Glomerular visceral epithelial cell (primary cell): ENCODE data around the gene SMYD3.
"Not testable (repeated sequence)": the region's sequence is repeated elsewhere in the genome, so short reads cannot be mapped to it uniquely, and the experiment has no call there.

ENCODE experiments used
- DNase-seq: peaks from one replicate; pipeline ENCODE4 v3.0.0-alpha.2; 2016; ENCODE audit errors: extremely low spot score

The SMYD3 gene

DNA sequence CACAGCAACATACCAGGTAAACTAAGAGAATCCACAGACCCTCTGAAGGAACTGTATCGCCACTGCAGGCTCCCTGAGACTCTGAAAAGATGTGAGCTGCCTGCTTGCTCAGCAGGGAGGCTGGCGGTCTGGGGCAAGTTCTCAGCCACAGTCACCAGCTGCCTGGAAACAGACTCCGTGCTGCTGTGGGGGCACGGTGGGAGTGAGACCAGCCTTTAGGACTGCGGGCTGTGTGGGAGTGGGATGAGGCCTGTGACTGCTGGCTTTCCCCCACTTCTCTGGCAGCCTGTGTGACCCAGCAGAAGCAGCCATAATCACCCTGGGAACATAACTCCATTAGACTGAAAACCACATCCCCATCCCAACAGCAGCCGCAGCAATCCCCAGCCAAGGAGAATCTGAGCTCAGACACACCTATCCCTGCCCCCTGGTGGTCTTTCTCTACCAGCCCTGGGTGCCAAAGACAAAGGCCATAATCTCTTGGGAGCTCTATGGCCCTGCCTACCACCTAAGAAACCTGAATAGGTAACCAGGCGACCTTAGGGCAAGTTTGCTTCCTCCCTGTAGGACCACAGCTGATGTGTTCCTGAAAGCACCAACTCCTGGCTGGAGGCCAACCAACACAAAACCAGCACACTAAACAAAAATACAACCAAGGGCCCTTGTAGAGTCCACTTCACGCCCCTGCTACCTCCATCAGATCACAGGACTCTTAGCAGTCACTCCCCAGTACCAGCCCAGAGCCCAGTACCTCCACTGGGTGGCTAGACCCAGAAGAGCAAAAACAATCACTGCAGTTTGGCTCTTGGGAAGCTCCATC lies 151.5 kb downstream of the SMYD3 start:
- DNase-seq: peak; percentile 43

DNA sequence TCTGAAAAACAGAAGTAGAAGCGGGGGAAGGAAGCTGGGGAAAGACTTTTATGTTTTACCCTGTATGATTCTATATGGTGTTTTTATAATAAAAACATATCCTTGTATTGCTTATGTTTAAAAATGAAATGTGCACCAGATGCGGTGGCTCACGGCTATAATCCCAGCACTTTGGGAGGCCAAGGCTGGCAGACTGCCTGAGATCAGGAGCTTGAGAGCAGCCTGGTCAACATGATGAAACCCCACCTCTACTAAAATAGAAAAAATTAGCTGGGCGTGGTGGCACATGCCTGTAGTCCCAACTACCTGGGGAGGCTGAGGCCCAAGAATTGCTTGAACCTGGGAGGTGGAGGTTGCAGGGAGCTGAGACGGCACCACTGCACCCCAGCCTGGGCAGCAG lies 155.4 kb downstream of the SMYD3 start:
- DNase-seq: no peak

DNA sequence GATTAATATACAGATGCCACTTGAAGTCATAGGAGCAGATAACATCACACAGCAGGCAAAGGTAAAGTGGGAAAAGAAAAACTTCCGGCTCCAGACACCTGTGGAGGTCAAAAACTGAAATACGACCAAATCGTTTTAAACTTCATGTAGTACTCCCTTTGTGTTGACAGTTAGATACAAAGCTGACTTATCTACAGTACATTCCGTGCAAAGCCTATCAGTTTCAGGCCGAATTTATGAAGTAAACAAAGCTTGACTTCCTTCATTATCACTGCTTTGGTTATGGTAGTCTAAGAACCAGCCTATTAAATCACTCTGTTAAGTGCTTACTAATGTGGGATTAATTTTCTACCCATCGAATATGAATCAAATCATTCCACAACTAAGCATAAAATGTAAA lies 156.3 kb downstream of the SMYD3 start:
- no peak for DNase-seq

DNA sequence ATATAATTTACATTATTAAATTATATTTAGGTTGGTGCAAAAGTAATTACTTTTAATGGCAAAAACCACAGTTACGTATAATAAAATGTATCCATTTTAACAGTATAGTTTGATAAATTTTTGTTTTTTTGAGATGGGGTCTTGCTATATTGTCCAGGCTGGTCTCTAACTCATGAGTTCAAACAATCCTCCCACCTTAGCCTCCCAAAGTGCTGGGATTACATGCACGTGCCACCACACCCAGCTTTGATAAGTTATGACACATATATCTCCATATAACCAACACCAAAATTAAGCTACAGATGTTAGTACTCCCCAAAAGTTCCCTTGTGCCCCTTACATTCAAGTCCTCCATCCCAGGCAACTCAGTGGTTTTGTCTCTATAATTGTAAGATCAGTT lies 163.1 kb downstream of the SMYD3 start:
- no peak for DNase-seq

DNA sequence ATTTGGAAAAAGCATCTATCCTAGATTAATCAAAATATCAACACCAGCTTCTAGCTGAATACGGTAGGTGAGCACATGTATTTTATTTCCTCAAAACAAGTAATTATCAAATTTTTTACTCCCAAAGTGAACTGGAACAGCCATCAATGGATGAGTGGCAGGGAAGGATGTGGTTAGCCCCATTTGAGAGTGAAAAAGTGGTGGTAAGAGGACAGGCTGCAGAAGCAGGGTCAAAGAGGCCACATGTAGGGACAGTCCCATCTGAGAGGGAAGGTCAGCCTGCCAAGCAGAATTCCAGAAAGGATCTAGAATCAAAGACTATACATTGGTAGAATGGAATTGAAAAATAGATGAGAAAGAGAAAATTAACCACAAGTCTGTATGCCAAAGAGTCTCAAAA lies 163.8 kb downstream of the SMYD3 start:
- no peak for DNase-seq

DNA sequence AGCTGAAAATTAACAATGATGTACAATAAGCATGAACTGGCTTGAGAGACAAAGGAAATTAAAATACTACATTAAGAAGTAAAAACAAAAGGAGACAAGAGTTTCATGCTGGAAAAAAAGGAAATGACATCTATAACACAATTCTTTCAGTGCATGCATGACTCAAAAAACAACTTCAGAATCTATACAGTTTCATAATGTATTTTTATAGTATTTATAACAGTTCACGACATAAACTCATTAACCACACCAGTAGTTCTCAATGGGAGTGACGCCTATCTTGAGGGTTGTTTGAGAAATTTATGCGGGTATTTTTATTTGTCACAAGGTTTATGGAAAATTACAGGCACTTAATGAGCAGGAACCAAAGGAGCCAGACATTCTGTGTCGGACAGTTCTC lies 168.5 kb downstream of the SMYD3 start:
- DNase-seq: no peak

DNA sequence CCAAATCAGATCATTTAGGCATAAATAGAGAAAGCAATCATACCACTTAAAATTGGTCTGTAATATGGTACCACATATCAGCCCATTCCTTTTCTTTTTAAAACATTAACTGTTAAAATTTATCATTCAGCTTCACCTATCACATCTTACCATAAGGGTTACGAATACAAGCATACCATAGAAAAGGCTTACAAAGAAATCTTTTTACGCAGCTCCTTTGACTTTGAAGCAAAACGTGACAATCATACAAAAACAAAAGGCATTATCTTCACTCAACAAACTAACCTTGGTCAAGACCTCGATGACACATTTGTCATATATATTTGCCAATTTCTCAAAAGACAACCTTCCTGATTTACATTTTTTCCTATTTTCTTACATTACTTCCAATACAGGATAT lies 169.0 kb downstream of the SMYD3 start:
- DNase-seq: no peak

DNA sequence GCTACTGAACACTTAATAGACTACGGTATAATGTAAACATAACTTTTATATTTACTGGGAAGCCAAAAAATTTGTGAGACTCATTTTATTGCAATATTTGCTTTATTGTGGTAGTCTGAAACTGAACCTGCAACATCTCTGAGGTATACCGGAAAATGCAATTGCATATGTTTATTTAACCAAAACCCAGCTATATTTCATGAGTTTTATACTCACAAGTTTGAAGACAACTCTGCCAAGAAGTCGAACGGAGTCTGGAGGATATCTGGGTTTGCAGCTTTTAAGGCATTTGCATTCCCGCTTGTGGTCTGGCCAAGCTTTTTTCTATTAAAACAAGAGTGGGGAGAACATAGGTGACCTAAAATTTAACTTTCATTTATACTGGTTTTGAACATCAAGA lies 171.9 kb downstream of the SMYD3 start:
- DNase-seq: no peak

DNA sequence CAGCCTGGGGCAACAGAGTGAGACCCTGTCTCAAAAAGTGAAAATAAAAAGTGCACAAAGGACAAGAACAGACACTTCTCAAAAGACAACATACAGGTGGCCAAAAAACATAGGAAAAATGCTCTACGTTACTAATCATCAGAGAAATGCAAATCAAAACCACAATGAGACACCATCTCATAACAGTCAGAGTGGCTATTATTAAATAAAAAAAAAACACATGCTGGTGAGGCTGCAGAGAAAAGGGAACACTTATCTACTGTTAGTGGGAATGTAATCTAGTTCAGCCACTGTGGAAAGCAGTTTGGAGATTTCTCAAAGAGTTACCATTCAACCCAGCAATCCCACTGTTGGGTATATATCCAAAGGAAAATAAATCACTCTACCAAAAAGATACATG lies 173.2 kb downstream of the SMYD3 start:
- no peak for DNase-seq

DNA sequence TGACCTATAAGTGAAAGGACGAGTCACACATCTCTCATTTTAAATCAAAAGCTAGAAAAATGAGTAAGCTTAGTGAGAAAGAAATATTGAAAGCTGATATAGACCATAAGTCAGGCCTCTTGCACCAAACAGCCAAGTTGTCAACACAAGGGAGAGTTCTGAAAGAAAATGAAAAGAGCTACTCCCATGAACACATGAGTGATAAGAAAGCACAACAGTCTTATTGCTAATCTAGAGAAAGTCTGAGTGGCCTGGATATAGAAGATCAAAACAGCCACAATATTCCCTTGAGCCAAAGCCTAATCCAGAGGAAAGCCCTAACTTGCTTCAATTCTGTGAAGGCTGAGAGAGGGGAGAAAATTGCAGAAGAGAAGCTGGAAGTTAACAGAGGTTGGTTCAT lies 175.0 kb downstream of the SMYD3 start:
- DNase-seq: no peak

DNA sequence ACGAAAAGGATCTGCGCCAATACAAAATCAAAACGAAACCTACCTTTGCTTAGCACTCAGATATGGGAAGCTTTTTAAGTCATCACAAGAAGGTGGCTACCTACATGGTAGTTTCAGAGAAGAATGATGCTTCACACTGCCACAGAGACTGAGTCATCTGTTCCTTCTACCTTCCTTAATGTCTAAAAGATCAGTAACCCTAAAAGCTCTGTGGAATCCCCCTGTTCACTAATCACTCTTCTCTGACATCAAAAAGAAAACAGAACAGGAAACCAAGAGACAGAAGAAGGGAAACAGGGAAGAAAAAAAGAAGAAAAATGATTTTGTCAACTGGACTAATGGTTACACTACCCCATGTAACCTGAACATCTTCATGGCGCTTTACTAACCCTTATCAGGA lies 177.2 kb downstream of the SMYD3 start:
- no peak for DNase-seq

DNA sequence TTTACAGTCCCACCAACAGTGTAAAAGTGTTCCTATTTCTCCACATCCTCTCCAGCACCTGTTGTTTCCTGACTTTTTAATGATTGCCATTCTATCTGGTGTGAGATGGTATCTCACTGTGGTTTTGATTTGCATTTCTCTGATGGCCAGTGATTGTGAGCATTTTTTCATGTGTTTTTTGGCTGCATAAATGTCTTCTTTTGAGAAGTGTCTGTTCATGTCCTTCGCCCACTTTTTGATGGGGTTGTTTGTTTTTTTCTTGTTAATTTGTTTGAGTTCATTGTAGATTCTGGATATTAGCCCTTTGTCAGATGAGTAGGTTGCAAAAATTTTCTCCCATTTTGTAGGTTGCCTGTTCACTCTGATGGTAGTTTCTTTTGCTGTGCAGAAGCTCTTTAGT lies 177.8 kb downstream of the SMYD3 start:
- DNase-seq: not testable (repeated sequence)

DNA sequence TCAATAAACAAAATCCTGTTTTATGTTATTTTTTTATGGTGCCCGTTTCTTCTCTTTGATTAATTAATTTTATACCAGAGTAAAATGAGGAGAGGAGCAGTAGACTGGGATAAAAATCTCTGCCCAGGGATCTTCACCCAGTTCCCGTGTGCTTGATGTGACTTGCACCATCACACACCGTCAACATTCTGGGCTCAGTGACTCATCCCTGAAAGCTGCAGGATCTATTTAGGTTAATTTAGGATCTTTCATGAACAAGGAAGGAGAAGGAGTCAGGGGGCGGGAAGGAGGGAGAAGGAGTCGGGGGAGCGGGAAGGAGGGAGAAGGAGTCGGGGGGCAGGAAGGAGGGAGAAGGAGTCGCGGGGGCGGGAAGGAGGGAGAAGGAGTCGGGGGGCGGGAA lies 182.4 kb downstream of the SMYD3 start:
- DNase-seq: peak; percentile 48

DNA sequence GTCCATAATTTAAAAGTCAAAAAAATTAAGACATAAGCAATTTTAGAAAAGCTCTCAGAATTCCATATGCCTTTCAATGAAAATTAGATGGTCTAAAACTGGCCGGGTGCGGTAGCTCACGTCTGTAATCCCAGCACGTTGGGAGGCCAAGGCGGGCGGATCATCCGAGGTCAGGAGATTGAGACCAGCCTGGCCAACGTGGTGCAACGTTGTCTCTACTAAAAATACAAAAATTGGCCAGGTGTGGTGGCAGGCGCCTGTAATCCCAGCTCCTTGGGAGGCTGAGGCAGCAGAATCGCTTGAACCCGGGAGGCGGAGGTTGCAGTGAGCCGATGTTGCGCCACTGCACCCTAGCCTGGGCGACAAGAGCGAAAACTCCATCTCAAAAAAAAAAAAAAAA lies 183.0 kb downstream of the SMYD3 start:
- DNase-seq: not testable (repeated sequence)

DNA sequence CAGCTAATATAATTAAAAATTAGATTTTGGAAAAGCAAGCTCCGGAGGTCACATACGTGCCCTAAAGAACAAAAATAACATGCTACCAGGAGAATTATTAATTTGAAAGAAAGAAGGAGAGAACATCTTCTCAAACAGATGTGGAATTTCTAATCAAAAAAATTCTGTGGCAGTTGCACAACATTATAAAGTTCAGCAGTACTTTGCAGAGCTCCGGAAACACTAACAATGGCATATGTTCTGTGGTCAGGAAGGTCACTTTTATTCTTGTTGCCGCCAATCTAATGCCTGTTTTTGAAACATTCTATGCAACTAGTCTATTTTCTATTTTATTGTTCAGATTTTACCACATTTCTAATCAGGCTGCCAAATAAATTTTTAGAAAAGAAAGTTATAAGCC lies 186.8 kb downstream of the SMYD3 start:
- DNase-seq: no peak

DNA sequence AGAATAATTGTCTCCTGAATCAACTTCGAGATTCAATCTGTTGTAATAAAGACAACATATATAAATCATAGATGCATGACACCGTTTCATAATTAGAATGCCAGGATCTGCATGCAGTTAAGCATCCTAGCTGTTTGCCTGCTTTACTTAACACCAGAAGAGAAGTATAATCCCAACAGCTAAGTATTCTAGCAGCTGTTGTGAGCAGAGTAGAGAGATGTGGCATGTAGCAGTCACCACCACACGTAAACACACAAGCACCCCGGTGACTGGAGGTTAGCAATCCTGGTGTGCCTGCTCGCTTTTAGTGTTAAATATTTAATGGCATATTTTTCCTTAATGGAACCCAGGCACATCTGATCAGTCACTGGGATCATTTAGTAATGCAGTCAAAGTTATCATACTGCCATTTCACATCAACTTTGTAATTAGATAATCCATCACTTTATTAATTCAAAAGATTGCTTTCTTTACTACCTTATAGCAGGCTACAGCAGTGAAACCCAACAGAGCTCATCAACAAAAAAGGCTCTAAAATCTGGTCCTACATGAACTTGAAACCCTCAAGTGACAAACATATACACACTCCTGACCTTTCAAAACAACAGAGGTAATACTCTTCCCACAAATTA lies 187.9 kb downstream of the SMYD3 start:
- DNase-seq: no peak

DNA sequence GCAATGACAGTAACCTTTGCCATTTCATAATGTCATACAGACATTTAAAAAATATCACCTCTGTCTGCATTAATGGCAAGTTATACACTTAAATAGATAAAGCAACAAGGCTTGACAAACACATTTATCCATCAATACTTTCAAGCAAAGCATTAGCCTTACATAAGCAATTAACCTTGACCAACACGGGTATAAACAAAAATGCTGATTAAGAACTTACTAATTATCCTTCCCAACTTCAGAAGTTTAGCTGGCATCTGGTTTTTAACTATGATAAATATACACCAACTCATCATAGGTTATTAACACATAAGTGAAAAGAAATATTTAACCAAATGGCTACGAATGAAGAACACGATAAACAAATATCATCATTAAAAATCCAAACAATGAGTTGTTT lies 188.5 kb downstream of the SMYD3 start:
- DNase-seq: no peak

DNA sequence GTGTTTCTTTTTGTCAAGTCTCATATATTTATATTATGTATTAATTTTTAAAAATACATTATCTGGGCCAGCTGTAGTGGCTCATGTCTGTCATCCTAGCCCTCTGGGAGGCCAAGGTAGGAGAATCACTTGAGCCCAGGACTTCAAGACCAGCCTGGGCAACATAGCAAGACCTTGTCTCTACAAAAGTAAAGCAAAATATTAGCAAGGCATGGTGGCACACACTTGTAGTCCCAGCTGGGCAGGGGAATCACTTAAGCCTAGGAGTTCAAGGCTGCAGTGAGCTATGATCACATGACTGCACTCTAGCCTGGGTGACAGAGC lies 189.1 kb downstream of the SMYD3 start:
- no peak for DNase-seq

DNA sequence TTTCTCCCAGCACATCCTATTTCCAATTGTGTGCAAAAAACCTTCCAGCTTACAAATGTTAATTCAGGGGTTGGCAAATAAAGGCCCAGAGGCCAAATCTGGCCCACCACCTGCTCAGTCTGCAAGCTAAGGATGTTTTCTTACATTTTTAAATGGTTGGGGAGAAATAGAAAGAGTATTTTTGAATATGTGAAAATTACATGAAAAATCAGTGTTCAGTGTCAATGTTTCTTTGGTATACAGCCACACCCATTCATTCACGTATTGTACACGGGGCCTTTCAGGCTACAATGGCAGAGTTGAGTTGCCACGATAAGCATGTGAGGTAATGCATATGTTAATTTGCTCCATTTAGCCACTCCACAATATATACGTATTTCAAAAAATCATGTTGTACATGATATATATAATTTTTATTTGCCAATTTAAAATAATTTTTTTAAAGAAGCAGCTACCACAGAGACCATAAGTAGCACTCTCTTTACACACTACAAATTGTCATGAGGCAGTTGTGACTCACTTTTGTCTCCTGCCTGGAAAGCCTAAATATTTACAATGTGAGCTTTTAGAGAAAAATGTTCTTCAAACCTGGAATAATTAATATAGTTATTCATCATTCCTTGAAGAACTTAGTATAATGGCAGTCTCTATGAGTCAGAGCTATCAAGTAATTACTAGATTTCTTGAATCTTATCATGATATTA lies 189.6 kb downstream of the SMYD3 start:
- DNase-seq: no peak

DNA sequence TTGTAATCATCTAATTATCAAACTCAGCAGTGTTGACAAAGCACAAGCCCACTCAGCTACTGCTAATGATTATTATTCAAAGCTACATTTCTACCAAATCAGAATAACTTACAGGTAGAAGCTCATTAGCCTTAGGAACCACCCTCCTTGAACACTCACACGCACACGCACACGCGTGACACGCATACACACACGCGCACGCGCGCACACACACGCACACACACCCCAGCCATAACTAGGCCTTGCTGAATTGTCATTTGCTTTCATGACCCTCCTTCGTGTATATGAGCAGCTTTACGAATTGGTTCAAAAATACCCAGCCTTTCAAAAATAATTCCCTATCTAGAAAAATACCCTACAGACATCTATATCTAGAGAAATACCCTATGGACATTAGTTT lies 195.6 kb downstream of the SMYD3 start:
- no peak for DNase-seq

DNA sequence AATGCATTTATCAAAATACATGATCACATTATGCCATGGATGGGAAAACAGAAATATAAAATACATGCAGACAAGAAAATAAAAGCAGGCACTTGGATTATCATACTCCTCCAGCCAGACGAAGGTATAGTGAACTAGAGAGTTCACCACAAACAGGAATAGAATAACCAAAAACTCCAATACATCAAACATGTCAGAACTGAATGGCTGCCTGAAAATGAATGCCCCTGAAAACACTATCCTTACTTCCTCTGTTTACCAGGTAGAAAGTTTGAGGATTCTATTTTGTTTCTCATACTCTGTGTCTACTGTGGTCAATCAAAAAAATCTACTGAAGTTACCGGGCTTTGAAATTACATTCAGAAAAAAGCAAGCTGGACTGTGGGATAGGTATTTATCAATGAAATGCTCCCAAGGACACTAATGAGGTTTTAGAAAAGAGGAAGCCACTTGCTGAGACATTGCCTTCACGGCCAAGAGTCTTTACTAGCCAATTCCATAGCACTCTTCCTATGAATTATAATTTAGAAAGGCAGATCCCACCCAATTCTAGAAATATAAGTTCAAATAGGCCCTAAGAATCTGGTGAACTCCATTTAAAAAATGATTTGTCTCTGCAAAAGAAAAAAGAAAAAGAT lies 197.7 kb downstream of the SMYD3 start:
- no peak for DNase-seq

DNA sequence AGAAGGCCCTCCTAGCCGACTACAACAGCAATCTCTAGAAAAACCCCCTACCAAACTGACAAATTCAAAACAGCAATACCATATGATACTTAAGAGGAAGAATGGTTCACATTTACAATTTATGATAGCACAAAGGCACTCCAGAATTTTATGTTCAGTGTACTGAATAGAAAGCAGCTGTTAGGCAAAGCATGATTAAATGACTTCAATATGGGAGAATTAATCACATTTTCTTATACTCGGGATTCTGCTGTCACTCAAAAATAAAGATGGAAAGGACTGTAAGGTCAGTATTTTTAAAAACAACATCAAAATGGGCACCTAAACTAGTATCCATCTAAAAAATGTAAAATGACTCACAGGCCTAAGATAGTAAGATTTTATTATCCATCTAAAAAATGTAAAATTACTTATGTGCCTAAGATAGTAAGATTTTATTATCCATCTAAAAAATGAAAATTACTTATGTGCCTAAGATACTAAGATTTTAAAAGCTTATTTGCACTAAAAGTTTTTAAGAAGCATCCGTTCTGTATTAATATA lies 198.5 kb downstream of the SMYD3 start:
- no peak for DNase-seq
